Panc1 (cell line): ENCODE data around the gene TNRC6C. TPM values are rescaled to one million over a fixed set of nuclear protein-coding genes. Genes with fewer than 3 reads are reported as not detected.
A peak's percentile ranks its signal among the peaks of the same experiment; 100 is the strongest.

Experiments used
- ATAC-seq: fragments of 200-7000 bp; cut with Tn5 transposase; 2 replicates; pipeline ENCODE4 v1.9.1; 2020; ENCODE audit warnings: mild to moderate bottlenecking, moderate library complexity
- BruUV-seq: library from RNA; stranded (reverse); fragments of 400-500 nt; replicated peaks from 2 replicates; lab custom pipeline; 2021; lab: Mats Ljungman, UMichigan
- CTCF ChIA-PET: fragments of 300-600 bp; sonication (Branson Sonifier 250); formaldehyde crosslinking; loops from one replicate; lab custom pipeline; 2022; ENCODE audit warnings: antibody characterized with exemption; lab: Charles Lee
- POLR2A ChIA-PET: fragments of 300-600 bp; sonication (Branson Sonifier 250); formaldehyde crosslinking; loops from one replicate; lab custom pipeline; 2022; ENCODE audit warnings: antibody characterized with exemption; lab: Charles Lee
- DNase-seq: peaks from one replicate; pipeline ENCODE4 v3.0.0-alpha.2; 2010; ENCODE audit warnings: low read depth, low spot score
- H3K27ac ChIP-seq: 2 replicates; pipeline ENCODE4 v1.5.1; 2011; ENCODE audit warnings: mild to moderate bottlenecking, low read length, inconsistent platforms
- H3K27me3 ChIP-seq: fragments of 200-500 bp; sonication (Bioruptor generic); 2 replicates; pipeline ENCODE4 v1.6.0; 2014; ENCODE audit warnings: low read length, inconsistent platforms; ENCODE audit not compliant: control insufficient read depth, insufficient read depth
- H3K36me3 ChIP-seq: fragments of 200-500 bp; sonication (Bioruptor generic); 2 replicates; pipeline ENCODE4 v1.5.1; 2014; ENCODE audit warnings: inconsistent platforms, mild to moderate bottlenecking, low read length, moderate library complexity; ENCODE audit not compliant: control insufficient read depth, insufficient read depth
- H3K4me1 ChIP-seq: 2 replicates; pipeline ENCODE4 v1.5.1; 2011; ENCODE audit warnings: inconsistent platforms, mild to moderate bottlenecking, low read length, moderate library complexity; ENCODE audit not compliant: control insufficient read depth, insufficient read depth
- H3K4me3 ChIP-seq, 2 experiments: 2 replicates each; pipeline ENCODE4 v1.5.1; 2011 to 2012; ENCODE audit warnings: low read depth in 2 of 2, low read length in 2 of 2, mild to moderate bottlenecking in 2 of 2, inconsistent platforms in 1 of 2, moderate library complexity in 1 of 2
- H3K9me3 ChIP-seq: fragments of 200-500 bp; sonication (Bioruptor generic); 2 replicates; pipeline ENCODE4 v1.5.1; 2014; ENCODE audit warnings: low read depth, mild to moderate bottlenecking, inconsistent platforms, low read length, moderate library complexity; ENCODE audit not compliant: control insufficient read depth, insufficient read depth
- CTCF ChIP-seq: fragments of 450-650 bp; IDR thresholded peaks from 2 replicates; pipeline ENCODE4 v1.5.1; 2017; ENCODE audit warnings: mild to moderate bottlenecking
- POLR2AphosphoS5 ChIP-seq: IDR thresholded peaks from 2 replicates; pipeline ENCODE4 v1.6.1; 2012; ENCODE audit warnings: mild to moderate bottlenecking, low read depth, low read length, moderate library complexity
- REST ChIP-seq, 2 experiments: IDR thresholded peaks; 2 replicates each; pipeline ENCODE4 v1.6.1; 2011 to 2012; ENCODE audit warnings: low read depth in 2 of 2, control low read depth in 1 of 2, low read length in 1 of 2, mild to moderate bottlenecking in 1 of 2, moderate library complexity in 1 of 2; ENCODE audit not compliant: insufficient read depth in 1 of 2
- SIN3A ChIP-seq: IDR thresholded peaks from 2 replicates; pipeline ENCODE4 v1.6.1; 2012; ENCODE audit warnings: low read depth, mild to moderate bottlenecking, low read length, moderate library complexity, borderline replicate concordance; ENCODE audit not compliant: insufficient read depth
- TCF7L2 ChIP-seq: IDR thresholded peaks from 2 replicates; pipeline ENCODE4 v1.6.1; 2011; ENCODE audit warnings: mild to moderate bottlenecking, low read depth, low read length, inconsistent platforms
- in situ Hi-C: cut with HindIII; loops from 2 replicates; pipeline ENCODE4 v1.10.0; 2016; ENCODE audit warnings: low sequenced_read_pairs, low pct_unique_long_range_greater_than_20kb
- intact Hi-C: fragments of 100-400 bp; cut with micrococcal nuclease; formaldehyde crosslinking; loops from one replicate; pipeline ENCODE4 v1.10.0; 2022; ENCODE audit not compliant: unreplicated experiment
- total RNA-seq: library from RNA; stranded (reverse); gene quantifications from one replicate; pipeline ENCODE4 v1.2.1, GENCODE V29; 2021; ENCODE audit not compliant: unreplicated experiment

TNRC6C gene
- total RNA-seq, 1 experiment from 2014 or later = 10.1 TPM

GRCh38 chr17:78129351-78130089 lies 171.0 kb downstream of the TNRC6C start:
- no TSS peak for BruUV-seq
- ChIA-PET CTCF (interaction anchor here (0.8 kb wide), 1 partner anchor 13 kb away, joined by 3 read pairs; no protein-coding TSS in a partner anchor), POLR2A (interaction anchor here (0.5 to 0.6 kb wide), 2 partner anchors 184 to 340 kb away, joined by 3 to 4 read pairs; no protein-coding TSS in a partner anchor)
- no peak for DNase-seq
- Histone ChIP-seq H3K4me3 (peak overlapping the region in 1 of 2 experiments; percentile 73; a peak in 2 of 4 replicates), H3K27me3 (no peaks in the 10 kb centered on the region), H3K36me3 (peaks cover 2% of the 10 kb centered on the region; the same call in 1 of the 2 replicates), H3K27ac (peak overlapping the region; percentile 44; the same call in 1 of the 2 replicates), H3K4me1 (peaks cover 41% of the 10 kb centered on the region), H3K9me3 (no peaks in the 10 kb centered on the region)
- in situ Hi-C loops = no loop called here
- no peak for ATAC-seq
- TF ChIP-seq TCF7L2 (no peak), CTCF (no peak), REST (IDR thresholded peaks at IDR 0.05; ENCODE audit: insufficient read depth in 1 of 2, low read depth in 2 of 2, low read length in 1 of 2) (no peak), POLR2AphosphoS5 (no peak), SIN3A (no peak)
- intact Hi-C loops = no loop called here

- intact Hi-C loops (no loop called here), in situ Hi-C loops (no loop called here)
- H3K9me3 ChIP-seq = no peaks in the 10 kb centered on the region
- H3K36me3 ChIP-seq = peaks cover 2% of the 10 kb centered on the region; the same call in 1 of the 2 replicates
- CTCF ChIA-PET = no interaction called here
- DNase-seq (no peak), ATAC-seq (no peak)
- H3K4me1 ChIP-seq = peaks cover 38% of the 10 kb centered on the region
- no TSS peak for BruUV-seq
- POLR2A ChIA-PET = interaction anchor here (0.5 kb wide), 1 partner anchor 341 kb away, joined by 3 read pairs; no protein-coding TSS in a partner anchor
- H3K27me3 ChIP-seq = no peaks in the 10 kb centered on the region
- TF ChIP-seq TCF7L2 (no peak), POLR2AphosphoS5 (no peak), CTCF (no peak), REST (IDR thresholded peaks at IDR 0.05; ENCODE audit: insufficient read depth in 1 of 2, low read depth in 2 of 2, low read length in 1 of 2) (no peak), SIN3A (no peak)
- no peak overlapping the region for H3K4me3 ChIP-seq
- no peak overlapping the region for H3K27ac ChIP-seq
Measured at GRCh38 chr17:78130090-78130436, 171.6 kb downstream of the TNRC6C start.
